GM15510 (cell line): ENCODE measurements around the gene BLCAP.

Source experiments
- POLR2A ChIP-seq: IDR thresholded peaks from 3 replicates; pipeline ENCODE4 v1.6.1; 2011; ENCODE audit warnings: borderline replicate concordance; ENCODE audit not compliant: insufficient read length; ENCODE audit errors: extremely low read depth

Gene BLCAP, protein sequence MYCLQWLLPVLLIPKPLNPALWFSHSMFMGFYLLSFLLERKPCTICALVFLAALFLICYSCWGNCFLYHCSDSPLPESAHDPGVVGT

DNA sequence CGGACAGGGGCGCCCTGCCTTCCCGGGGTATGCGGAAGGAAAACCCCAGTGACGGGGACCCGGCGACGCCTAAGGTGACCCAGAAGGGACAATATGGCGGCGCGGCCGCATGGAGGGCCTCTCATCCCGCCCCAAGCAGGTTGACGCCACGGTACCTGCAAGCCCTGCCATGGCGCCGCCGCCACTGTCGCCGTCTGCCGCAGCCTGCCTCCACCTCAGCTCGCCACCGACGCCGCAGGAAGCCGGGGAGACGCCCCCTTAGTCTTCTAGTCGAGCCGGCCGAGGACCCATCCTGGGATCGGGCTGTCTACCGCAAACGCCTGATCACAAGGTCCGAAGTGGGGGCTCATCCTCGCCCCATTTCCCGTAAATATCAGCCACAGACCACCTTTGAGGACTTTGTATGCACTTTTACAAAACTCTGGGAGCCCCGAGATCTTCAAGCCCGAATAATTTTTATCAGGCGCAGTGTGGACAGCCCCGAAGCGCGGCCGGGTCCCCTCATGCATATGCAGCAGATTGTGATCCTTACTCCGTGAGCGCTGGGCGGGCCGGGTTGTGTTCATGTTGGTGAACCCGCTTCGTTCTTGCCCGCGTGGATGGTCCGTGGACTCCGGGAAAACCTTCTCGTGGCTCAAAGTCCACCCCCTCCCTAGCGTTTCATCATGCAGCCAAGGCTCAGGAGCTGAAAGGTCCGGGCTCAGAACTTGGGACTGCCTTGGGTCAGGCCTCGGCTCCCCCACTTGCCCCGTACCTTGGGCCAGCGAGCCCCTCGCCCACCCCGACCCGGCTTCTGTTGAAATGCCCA, at the start of gene BLCAP:
TSS of gene BLCAP (minus strand) at position 239 of the 808 bp plus-strand sequence. CDS start 8,702 bp downstream, outside the sequence.
- peak; percentile 87 for TF ChIP-seq POLR2A

DNA sequence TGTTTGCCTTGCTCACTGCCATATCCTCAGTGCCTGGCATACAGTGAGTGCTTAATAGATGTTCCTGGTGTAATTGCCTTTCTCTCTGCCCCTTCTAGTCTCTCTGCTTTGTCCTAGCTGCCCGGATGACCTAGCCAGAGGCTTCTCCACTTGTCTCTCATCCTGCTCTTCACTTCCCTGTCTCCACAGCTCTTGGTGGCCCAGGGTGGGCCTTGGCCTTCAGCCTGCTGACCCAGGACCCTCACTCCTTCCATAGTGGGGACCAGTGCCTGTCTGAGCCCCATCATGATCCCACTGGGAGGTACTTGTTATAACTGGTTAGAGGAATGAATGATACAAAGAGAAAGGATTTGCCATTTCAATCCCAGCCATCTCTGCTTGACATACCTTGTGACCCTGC, 49.2 kb upstream of the BLCAP start:
- no peak for TF ChIP-seq POLR2A

DNA sequence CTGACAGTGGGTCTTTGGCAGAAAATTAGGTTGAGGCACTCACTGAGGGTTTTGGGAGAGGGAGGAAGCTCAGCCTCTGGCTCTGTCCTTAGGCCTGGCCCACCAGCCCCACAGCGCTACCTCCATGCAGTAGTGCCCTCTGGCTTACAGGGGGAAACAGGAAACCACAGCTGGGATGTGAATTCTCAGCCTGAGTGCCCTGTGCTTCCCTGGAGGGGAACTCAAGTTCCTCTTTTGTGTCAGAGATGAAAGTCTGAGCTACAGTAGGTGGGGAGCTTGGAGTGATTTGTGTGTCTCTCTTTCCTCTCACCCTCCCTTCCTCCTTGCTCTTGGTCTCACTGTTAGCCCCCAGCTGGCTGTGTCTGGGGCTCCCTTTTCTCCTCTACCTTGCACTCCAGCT, 48.2 kb upstream of the BLCAP start:
- no peak for TF ChIP-seq POLR2A

DNA sequence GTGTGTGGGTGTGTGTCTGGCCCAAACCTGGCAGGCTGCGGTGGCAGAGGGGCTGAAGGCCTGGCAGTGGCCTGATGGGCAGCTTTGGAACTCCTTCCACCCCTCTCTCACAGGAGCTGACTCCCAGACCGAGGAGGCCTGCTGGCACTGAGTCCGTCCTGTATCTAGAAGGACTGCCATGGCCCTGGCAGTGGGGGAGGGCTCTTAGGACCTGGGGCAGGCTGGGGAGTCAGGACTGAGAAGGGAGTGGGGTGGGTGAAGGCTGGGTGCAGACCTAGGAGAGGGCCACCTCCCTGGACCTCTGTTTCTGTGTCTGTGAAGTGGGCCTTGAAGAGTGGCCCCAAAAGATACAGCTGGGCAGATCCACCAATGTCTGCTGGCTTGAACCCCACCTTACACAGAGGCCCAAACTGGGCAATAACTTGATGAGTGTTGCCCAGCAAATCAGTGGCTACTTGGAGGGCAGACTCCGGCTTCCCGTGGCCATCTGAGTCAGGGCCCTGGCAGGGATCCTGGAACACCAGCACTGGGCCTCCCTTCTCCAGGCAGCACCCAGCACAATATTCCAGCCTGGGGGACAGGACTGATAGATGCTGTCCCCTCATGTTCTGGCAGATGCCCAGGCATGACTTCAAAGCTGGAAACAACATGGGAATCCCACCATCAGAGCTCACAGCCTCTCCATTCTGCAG, 46.7 kb upstream of the BLCAP start:
- no peak for TF ChIP-seq POLR2A

DNA sequence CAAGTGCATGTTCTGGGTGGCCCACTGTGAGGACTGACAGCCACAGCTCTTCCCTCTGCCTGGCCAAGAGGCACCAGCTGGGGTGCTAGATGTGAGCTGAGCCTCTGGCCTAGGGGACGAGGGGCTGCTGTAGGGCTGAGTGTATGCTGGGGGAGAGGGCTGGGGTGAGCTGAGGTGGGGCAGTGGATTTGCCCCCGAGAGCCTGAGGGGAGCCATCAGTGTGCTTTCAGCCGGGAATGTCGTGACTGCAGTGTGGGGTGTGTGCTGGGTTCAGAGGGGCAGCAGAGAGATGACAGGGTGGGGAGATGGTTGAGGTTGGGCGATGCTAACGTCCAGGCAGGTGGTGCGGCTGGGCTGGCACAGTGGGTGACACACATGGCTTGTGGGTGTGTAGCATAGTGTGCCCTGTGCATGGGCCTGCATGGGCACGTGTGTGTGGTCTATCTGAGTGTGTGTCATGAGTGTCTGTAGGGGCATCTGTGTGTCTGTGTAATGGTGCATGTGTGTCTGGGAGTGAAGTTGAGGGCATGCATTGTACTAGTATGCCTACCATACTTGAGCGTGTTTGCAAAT, 46.0 kb upstream of the BLCAP start:
- no peak for TF ChIP-seq POLR2A

DNA sequence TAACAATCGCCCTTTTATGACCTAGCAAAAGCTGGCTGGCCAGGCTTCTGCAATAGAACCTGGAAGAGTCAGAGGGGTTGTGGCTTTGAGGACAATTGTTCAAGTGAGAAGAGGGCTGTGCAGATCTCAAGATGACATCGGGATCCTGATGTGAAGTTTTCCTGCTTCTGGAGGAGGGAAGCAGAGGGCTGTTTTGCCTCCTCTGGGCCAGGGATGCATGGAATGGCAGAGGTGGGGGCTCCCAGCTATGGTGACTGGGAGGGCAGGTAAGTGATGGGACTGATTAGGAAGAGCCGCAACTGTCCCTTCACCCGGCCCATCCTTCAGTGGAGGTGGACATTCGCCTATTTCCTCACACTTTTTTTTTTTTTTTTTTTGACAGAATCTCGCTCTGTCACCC, 43.4 kb upstream of the BLCAP start:
- no peak for TF ChIP-seq POLR2A

DNA sequence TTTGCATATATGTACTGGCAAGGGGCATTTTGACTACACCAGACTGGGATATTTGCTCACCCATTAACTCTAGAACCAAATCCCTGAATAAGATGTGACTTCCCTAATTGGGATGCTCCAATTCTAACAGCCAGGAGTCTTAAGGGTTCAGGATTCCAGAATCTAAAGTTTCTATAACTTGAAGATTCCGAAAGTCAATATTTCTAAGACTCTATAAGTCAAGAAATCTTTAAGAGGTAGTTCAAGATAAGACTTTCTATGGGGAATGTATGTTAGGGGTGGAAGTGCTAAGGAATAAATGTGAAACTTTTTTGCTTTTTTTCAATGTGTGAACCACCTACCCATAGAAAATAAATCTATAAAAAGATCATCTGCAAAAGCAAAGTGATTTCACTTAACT, 42.7 kb upstream of the BLCAP start:
- TF ChIP-seq POLR2A, result no peak

DNA sequence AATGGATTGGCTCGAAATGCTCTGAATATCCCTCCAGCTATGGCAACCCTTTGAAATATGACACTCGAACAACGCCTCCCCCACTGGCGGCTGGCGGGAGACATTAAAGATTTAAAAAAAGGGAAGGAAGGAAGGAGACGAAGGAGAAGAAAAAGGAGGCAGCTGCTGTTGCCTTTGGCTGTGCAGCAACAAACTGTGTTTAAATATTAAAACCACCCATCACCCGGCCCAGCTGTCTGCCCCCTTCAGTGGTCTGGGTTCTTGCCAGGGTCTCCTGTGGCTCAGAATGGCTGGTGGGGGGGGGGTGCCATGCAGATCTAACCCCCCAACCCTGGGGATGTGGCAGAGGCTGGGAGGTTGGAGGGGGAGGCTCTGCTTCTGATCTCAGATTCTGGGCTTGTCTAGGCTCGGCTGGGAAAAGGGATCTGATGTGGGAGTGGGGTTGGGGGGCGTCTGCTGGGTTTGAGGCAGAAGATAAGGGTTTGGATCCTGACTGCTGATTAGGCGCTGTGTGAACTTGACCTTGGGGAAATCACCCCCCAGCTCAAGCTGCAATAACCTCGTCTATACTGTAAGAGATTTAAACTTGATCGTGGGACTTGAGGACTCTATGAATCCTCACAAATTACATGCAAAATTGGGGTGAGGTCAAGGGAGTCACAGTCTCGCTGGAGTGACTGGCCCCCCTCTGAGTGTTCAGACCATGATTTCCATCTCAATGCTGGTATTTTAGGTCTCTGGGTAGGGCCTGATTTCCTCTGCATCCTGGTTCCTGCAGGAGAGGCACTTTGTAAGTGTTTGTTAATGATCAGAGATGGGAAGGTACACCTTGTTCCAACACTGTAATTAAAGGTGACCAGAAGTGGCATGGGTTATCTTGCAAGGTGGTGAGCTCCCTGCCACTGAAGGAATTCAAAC, 40.3 kb upstream of the BLCAP start:
- no peak for TF ChIP-seq POLR2A

DNA sequence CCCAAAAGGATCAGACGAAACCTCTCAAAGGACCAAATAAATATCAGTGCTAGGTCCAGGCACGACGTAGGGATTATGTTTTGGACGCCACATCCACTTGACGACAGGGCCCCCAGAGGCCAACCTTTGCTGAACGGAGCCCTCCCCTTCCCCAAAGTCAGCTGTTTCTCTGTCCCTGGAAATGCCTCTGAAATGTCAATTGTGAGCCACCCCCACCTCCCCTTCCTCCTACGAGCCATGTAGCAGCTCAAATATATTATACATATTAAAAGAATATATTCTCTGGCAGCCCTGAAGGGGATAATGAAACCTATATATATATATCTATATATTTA, 39.6 kb upstream of the BLCAP start:
- no peak for TF ChIP-seq POLR2A

DNA sequence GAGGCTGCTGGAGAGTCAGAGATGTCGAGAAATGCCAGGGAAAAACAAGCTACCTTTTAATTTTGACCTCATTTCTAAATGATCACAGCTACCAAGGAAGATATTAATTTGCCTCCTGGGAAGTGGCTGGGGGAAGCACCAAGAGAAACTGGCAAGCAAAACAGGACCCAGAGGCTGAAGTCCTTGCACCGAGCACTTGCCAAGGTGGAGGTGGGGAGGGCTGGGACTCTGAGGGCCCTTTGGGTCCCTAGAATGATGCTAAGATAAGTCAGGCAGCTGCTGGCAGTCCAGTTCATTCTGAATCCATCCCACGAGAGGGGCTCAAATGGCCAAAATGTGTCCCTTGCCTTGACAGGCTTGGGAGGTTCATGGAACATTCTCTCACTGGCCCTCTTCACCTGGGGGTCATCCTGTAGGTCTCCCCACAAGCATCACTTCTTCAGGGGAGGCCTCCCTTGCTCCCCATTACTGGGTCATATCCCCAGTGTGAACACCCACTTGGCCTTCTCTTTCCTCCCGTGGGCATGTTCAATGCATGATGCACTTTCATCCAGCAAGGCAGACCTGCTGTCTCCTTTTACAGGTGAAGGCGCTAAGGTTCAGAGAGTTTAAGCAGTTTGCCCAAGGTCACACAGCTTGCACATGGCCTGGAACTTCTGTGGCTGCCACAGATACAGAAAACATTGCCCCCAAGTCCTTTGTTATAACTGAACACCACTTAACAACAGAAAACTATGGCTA, 39.1 kb upstream of the BLCAP start:
- TF ChIP-seq POLR2A, result no peak

DNA sequence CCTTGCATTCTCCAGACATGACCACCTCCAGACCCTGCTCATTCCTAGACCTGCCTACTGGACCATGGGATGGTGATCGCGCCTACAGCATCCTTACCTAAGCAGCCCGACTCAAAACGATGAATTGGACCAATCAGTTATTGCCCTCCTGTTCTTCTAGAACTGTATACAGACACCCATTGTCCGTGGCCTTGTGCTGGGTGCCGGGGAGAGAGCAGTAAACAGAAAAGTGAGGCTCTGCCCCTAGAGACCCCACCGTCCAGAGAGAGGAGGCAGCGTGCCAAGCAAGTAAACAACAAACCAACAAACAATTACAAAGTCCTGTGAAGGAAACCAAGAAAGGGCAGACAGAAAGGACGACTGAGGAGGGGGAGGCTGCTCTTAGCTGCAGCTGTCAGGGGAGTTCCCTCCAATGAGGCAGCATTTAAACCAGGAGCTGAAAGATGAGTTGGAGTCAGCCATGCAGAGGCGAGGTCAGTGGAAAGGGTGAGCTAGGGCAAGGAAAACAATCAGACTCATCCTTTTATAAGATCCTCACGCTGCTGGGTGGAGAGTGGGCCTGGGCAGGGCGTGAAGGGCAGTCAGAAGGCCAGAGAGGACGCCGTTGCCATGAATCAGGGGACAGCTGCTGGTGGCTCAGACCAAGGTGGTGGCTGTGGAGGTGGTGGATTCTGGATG, 37.6 kb upstream of the BLCAP start:
- TF ChIP-seq POLR2A, result no peak

DNA sequence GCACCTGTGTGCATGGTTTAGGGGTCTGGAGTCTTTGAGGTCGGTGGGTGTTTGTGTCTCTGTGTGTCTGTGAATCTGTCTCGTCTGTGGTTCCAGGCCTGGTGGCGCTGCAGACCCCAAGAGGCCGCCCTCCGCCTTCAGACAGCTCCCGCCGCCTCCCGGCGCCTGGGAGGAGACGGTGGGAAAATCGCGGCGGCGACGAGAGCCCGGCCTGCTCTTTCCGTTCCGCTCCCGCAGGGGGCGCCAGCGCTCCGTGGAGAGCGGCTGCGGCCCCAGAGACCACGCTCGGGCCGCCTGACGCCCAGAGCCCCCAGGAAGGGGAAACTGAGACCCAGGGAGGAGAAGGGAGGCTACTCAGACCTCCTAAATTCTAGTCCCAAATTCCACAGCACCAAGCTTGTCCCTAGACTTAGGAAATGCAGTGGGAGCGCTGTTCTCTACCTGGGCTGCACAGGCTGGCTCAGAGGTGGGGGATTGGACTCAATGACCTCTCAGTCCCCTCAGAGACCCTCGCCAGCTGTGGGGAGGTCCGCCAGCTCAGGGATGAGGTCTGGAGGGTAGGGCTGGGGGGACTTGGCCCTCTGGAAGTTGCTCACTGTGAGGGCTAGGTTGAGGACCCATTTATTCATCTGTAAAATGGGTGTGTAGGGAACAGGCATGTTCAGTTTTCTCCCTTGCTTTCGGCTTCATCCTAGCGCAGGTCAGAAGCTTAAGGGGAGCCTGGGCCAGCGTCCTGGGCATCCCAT, 36.9 kb upstream of the BLCAP start:
- TF ChIP-seq POLR2A, result no peak

DNA sequence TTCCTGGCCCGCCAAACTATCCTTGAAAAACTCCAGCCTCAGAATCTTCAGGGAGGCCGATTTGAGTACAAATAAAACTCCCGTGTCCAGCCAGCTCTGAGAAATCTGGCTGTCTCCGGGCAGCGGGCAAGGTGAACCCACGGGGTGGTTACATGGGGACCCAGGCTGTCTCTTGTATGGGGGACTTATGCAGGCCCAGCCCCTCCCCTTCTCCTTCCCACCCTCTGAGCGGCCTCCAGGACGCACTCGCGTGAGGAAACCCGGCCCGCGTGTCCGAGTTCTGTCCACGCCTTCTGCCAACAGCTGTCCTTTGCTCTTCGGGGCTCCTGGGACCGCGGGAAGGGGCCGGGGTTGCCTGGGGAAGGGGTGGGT, 36.3 kb upstream of the BLCAP start:
- TF ChIP-seq POLR2A, result no peak
